Fibroblast of peridontal ligament (primary cell): Measurements from ENCODE around the gene CORIN.

ENCODE experiments used
- DNase-seq: peaks from one replicate; pipeline ENCODE4 v3.0.0-alpha.2; 2010; ENCODE audit errors: extremely low read depth

Gene CORIN

DNA sequence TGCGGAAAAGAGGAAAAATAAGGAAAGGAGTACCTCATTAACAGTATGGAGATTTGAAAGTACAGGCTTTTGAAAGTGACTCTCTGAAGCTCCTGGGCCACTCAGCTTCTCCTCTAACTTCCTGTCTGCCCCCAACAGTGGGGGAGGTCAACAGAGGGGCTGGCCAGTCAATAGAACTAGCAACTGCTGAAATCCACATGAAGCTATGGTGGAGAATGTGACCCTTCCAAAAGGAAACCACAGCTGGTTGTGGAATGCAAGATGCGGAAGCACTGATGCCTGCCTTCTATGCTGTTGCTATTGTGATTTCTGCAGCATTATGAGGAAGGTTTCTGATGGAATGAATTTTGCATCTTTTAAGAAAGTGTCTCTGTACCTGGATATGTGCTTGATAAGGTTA, 2.4 kb downstream of the CORIN start:
- DNase-seq = peak; percentile 25

GRCh38 chr4:47831026-47831679, 6.7 kb downstream of the CORIN start:
- no peak for DNase-seq

DNA sequence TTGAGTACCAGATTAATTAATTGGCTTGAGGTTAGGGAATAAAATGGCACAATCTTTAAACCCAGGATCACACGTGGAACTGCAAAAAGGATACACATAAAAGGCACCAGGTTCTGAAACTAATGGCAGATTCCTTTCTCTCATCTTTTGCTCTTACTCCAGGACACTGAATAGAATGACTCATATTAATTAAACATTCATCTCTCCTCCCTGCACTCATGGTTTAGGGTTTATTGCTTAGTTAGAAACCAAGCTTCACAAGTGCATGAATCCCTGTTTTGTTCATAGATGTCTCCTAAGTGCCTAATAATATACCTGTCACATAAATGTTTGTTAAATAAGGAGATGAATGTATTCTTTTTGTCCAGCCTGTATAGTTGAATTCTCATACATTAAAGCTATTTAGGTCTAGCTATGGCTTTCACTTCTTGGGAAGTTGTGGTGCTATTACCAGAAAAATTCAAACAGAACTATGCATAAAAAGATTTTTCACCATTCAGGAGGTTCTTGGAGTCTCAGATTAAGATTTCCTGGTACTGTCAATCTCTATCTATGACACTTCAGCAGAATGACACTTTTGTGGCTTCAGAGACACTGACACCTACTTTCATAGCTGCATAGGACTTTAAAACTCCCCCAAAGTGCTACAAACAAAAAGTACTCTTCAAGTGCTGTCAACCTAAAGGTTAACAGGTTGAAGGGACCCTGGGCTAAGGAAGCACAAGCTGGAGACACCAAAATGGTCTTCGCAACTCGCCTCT, 7.4 kb downstream of the CORIN start:
- DNase-seq = no peak

DNA sequence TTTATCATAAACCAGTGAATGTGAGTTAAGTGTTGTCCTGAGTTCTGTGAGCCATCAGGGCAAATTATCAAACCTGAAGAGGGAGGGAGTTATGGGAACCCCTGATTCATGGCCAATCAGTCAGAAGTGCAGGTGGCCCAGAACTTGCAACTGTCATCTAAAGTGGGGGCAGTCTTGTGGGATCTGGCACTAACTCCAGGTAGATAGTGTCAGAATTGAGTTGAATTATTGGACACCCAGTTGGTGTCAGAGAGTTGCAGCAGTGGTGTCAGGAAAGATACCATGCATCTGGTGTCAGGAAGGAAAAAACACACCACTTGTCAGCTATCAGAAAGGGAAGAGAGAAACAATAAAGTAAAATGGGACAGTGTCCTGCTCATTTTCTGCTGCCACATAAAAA, 8.4 kb downstream of the CORIN start:
- no peak for DNase-seq

GRCh38 chr4:47827343-47828047, 10.4 kb downstream of the CORIN start:
- no peak for DNase-seq

GRCh38 chr4:47824840-47825239, 13.0 kb downstream of the CORIN start:
- no peak for DNase-seq

DNA sequence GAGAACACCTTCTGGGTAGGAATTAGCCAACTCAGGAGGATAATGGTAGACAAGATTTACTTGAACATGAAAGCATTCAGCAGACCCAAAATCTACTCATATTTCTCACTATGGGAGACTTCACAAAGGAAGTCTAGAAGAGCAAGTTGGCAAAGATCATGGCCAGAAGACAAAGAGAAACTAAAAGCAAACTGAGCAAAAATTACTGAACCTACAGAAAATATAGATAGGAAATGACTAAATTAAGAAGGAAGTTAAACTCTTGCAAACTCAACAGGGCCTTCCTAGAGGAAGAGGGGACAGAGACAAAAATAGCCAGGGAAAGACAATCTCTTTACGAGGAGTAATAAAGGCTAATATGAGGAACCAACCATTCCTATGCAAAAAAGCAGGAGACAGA, 18.7 kb downstream of the CORIN start:
- DNase-seq = no peak

GRCh38 chr4:47817275-47817674, 20.6 kb downstream of the CORIN start:
- DNase-seq = no peak

GRCh38 chr4:47816748-47817147, 21.1 kb downstream of the CORIN start:
- no peak for DNase-seq

DNA sequence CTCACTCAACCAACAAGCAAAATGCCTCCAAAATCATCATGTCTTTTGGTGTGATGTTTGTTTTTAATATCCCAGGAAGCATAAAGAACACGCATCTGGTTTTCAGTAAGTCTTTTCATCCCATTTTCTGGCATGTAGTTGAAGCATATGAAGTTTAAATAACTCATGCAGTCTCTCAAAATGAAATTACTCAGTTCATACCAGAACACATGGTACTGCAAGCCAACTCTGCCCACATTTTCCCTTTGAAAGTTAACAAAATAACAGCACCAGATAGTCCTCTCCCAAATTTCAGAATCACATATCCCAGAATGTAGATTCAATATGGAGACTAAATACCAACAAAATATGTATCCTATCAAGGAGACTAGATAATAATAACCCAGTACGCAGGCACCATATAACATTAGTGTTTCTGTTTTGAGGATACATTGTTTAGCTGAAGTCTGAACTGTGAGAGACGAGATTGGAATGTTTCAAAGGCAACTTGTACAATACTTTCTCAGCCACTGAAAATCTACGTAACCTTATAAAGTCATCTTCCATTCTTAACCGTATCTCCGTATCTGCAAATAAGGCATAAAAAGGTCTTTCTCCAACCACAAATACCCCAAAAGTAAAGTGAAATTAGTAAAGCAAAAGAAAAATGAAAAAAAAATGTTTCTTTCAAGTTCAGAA, 23.1 kb downstream of the CORIN start:
- peak; percentile 47 for DNase-seq

- DNase-seq = no peak
Measured at GRCh38 chr4:47809654-47810203, 28.1 kb downstream of the CORIN start.

DNA sequence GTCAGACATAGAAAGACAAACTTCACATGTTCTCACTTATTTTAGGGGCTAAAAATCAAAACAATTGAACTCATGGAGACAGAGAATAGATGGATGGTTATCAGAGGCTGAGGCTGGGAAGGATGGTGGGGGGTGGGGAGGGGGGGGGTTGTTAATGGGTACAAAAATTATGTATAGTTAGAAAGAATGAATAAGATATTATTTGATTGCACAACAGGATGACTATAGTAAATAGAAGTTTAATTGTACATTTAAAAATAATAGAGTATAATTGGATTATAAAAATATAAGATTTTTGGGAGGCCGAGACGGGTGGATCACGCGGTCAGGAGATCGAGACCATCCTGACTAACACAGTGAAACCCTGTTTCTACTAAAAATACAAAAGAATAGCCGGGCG, 33.3 kb downstream of the CORIN start:
- no peak for DNase-seq

DNA sequence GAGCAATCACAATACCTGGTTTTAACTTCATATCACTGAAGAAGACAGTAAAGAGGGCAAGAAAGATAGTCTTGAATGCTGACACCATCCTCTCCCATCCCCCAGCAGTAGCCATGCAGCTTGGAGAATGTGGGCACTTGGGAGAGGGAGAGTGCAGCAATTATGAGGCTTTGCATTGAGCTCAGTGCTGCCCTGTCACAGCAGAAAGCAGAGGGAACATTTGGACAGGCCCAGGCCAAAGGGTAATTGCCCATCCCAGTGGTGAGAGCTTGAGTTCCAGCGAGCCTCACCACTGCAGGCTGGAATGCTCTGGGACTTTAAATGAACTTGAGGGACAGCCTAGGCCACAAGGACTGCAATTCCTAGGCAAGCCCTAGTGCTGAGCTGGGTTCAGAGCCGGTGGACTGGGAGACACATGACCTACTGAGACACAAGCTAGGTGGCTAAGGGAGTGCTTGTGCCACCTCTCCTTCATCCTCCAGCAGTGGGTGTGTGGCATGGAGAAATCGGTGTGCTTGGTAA, 36.3 kb downstream of the CORIN start:
- DNase-seq = no peak

GRCh38 chr4:47798165-47798564, 39.7 kb downstream of the CORIN start:
- no peak for DNase-seq

- DNase-seq = no peak
Measured at GRCh38 chr4:47791965-47792364, 45.9 kb downstream of the CORIN start.

- DNase-seq = no peak
Measured at GRCh38 chr4:47790105-47790504, 47.8 kb downstream of the CORIN start.

DNA sequence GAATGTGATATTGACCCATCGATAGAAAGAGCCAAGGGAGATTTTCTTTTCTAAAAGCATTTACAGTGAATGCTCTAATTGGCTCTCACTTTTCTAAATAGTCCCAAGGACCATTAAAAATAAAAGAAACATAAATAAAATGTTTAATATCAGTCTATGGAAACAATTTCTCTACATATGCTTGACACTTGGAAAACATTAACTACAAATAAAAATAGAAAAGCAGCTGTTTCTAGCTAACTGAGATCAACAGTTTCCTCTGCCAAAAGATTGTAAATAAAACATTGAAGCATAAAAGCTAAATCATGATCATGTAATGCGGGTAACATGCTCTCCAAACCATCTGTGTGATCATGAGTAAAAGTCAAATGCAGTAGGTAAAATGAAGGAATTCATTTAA, 49.7 kb downstream of the CORIN start:
- no peak for DNase-seq

- DNase-seq = no peak
Measured at GRCh38 chr4:47786958-47787370, 50.9 kb downstream of the CORIN start.

- no peak for DNase-seq
Measured at GRCh38 chr4:47785153-47785552, 52.7 kb downstream of the CORIN start.

- DNase-seq = no peak
Measured at GRCh38 chr4:47784222-47784621, 53.6 kb downstream of the CORIN start.

DNA sequence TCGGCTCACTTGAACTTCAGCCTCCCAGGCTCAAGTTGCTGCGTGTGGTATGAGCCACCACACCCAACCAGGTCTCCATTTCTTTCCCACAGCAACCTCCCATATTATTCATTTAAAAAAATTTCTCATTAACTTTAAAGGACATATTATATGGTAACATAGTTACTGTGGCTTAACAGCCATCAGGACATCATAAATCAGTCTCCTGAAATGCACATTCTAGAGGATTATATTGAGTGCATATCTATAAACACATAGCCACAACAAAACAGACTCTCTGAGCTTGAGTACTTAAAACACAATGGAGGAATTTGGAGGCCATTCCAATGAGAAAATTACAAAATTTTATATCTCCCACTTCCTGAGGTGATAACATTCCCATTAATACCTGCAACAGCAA, 61.5 kb downstream of the CORIN start:
- no peak for DNase-seq

GRCh38 chr4:47774079-47774478, 63.8 kb downstream of the CORIN start:
- DNase-seq = no peak
